Amygdala (tissue), 56 donors: ENCODE data around the gene MRM2.

Source experiments
- DNase-seq, 56 donors: peaks; one replicate each; lab custom pipeline; 2025; lab: John Stamatoyannopoulos, UW

Gene MRM2

GRCh38 chr7:2193575-2194305, 48.3 kb downstream of the MRM2 start:
- no peak for DNase-seq

GRCh38 chr7:2192831-2193534, 49.0 kb downstream of the MRM2 start:
- DNase-seq, result no peak

- no peak for DNase-seq
These were observed 51.0 kb downstream of the MRM2 start for GRCh38 chr7:2191016-2191415.

GRCh38 chr7:2190531-2190930, 51.5 kb downstream of the MRM2 start:
- DNase-seq, result no peak

GRCh38 chr7:2186166-2186565, 55.8 kb downstream of the MRM2 start:
- no peak for DNase-seq

GRCh38 chr7:2185715-2186114, 56.3 kb downstream of the MRM2 start:
- no peak for DNase-seq
